GM18511 (cell line): ENCODE results near the gene SORBS2.
A peak's percentile ranks its signal among the peaks of the same experiment; 100 is the strongest.

Experiments
- ATAC-seq: cut with Tn5 transposase; IDR thresholded peaks from one replicate; pipeline ENCODE4 v1.9.1; 2021; ENCODE audit warnings: mild to moderate bottlenecking, moderate library complexity; ENCODE audit not compliant: unreplicated experiment

Gene SORBS2

GRCh38 chr4:185742766-185743165, 69.2 kb downstream of the SORBS2 start:
- ATAC-seq, result no peak

DNA sequence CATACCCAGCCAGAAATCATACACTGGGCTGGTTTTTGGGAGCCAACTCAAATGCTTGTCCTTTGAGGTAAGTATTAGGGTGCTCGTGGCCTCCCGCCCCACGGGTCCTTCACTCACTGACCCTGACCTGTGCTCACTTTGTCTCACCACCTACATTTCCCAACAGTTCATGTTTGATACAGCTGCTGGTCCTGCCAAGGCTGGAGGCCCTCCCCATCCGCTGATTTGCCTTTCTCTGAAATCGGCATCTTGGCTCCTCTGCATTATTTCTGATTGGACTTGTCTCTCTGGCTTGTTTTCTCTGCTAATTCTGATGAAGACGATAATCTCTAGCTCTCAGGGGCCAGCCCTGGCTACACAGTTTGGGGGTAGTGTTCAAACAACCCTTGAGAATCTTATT, 70.2 kb downstream of the SORBS2 start:
- ATAC-seq, result no peak

DNA sequence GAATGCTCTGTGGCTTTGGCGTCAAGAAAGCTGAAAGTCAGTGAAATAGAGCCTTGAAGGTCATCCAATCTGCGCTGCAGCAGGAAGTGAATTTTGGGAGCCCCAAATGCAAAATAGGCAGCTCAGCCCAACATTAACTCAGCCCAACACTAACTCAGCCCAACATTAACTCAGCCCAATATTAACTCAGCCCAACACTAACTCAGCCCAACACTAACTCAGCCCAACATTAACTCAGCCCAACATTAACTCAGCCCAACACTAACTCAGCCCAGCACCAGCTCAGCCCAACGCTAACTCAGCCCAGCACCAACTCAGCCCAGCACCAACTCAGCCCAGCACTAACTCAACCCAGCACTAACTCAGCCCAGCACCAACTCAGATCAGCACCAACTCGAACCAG, 71.5 kb downstream of the SORBS2 start:
- no peak for ATAC-seq

DNA sequence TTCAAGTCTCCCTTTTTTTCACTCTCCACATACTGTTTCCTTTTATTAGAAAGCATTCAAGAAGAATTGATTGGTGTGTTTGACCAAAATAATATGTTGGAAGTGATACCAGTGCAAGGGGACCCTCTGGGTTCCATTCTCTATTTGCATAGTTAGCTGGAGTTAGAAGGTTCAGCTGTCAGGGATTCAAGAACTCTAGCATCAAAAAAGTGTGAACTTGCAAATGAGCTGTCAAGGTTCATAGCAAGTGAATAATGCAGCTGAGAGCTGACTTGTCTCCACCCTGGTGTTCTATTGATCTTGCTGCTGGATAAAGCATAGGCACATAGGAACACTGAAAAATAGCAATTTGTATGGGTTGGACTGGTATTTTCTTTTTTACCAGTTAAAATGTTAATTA, 73.2 kb downstream of the SORBS2 start:
- ATAC-seq, result no peak

DNA sequence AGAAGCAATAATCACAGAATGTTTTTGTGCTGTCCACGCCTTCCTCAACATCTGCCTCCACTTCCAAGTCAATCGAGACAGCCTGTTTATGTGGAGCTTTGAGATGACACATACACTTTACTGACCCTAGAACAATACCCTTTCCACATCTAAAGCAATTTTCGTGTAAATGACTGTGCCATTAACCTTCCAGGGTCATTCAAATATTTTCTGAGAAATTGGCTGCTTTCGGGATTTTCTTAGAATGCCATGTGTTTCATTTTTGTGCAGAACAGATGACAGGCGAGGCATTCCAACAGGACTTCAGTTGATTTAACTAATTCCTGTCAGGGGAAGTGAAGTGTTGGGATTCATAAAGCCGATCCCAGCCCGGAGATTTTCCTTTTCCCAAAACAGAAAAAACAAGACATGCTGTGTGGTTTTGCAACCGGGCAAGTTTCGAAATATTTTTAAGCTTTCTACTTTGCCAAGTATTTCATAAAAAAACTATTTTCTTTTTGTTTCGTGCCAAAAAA, 73.9 kb downstream of the SORBS2 start:
- no peak for ATAC-seq

GRCh38 chr4:185737489-185738037, 74.4 kb downstream of the SORBS2 start:
- ATAC-seq, result no peak

DNA sequence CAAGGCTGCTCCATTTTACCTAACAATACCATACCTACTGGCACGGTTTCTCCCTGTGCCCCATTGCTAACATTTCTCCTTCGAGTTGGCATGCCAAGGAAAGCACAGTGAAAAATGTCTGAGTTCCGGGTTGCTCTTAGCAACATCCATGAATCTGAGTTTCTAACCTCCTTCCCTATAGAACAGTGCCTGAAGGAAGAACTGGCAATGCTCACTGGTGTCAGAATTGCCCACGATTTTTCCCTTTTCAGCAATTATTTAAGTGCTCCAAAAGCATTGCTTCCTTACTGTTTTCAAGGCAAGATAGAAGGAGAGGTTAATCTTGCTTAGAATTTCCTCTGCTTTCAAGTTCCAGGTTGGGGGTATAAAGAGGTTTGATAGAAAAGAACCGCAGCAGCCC, 75.1 kb downstream of the SORBS2 start:
- no peak for ATAC-seq

- no peak for ATAC-seq
Measured at GRCh38 chr4:185735866-185736400, 76.1 kb downstream of the SORBS2 start.

DNA sequence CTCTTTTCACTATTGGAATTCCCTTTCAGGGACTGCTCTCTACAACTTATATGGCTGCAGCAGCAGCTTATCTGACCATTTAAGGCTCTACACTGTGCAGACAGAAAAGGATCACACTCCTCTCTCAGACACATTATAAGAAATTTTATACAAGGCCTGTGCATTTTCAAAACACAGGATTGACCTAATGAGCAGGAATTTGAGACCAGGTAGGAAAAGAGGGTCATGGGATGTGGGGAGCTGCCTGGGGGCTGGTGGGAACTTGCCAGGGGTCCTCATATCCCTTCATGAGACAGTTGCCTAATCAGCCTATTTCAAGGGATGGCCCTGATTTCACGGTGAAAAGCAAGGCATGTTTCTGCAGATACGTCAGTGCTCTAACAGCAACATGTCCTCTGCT, 77.1 kb downstream of the SORBS2 start:
- no peak for ATAC-seq

DNA sequence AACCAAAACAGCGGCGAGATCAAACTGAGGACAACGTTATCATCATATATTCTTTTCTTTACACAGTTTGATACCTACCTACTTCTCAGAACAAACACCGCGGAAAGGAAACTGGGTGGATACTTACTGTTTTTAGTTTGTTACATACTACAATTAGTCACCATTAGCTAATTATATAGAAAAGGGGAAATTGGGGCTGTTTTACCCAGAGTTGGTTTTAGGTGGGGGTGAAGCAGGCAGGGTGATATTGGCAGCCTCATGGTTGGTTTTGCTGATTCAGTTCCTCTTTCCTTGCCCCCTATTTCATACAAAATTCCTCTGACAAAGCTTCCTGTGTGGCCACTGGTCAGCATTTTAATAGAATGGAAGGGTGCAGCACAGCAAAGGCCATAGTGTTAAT, 77.8 kb downstream of the SORBS2 start:
- ATAC-seq, result peak; percentile 59

DNA sequence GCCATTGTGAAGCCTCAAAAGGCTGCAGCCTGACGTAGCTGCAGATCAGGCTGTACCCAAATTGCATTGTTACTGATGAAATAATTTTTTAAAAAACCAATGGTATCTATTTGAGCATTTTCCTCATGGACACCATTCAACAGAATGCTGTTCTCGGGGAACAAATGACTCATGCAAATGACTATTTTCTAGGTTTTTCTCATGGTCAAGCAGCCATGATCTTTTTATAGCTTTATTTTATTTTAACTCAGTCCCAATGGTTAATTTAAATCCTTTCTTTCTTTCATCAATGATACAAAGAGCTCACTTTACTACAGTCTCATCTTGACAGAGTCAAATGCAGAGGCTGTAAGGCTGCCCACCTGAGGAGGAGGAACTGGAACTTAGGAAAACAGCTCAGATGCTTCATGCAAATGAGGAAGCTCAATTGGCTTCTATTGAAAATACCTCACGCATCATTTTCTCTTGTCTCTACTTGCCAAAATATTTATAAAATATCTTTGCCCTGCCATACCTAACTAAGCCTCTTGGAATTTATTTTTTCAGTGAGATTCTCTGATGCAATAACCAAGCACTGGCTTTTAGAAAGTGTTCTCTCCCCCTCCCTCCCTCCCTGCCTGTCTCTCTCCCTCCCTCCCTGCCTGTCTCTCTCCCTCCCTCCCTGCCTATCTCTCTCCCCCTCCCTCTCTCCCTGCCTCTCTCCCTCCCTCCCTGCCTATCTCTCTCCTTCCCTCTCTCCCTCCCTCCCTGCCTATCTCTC, 81.0 kb downstream of the SORBS2 start:
- peak; percentile 71 for ATAC-seq

GRCh38 chr4:185730387-185730786, 81.6 kb downstream of the SORBS2 start:
- ATAC-seq, result peak; percentile 38

GRCh38 chr4:185729391-185729804, 82.6 kb downstream of the SORBS2 start:
- ATAC-seq, result no peak

DNA sequence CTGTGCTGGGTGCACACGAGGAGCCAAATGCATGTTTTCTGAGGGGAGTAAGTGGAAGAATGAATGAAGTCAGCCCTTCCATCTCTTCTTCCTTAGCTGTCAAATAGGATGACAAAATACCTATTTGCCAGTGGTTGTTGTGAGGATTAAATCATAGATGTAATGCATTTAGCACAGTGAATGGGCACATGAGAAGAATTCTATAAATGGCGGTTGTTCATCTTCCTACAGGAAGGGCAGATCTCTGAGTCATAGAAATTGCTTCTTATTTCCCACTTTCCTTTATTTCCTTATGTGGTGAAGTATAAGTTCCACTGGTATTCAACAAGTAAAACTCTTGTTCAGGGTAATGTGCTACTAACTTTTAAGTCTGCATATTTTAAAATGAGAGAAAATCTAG, 83.1 kb downstream of the SORBS2 start:
- ATAC-seq, result no peak

DNA sequence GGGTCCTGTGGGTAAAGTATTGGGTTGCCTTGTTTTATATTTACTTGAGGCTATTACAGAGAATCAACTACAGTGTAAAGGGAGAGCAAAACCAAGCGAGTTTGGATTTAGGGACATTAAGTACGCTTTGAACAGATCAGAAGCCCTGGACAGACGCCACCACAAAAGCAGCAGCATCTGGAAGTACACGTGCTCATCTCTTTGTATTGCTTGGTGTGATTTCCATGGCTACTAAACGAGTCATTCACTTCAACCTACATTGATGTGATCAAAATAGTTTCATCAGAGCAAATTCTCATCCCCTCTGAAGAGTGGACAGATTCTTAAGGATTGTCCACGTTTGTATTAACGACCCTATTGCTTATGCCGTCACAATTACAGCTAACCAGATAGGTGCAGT, 85.1 kb downstream of the SORBS2 start:
- no peak for ATAC-seq

DNA sequence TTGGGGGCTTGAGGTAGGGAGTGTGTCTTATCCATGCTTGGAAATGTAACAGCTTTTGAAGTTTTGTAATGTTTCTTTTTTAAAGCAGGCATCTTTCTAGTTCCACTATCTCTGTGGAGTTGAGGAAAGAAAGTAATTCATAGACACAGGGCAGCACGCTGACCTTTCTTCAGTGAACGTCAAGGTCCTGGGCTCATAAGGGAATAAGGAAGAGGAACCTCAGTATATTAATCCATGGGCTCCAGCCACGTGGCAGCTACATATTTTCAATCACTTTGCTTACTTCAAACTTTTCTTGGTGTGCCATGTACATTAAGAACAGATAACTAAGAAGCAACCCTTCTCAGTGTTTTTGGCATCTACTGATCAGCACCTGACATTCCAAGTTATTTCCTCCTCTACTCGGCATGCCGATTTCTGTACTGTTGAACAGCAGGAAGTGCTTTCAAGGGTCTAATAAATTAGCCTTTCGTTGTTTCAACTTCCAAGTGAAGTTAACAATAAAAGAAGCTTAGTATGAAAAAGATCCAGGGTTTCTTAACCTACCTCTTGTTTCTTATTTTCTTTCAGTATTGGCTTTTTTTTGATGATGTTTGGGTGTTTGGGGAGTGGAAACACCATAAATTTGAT, 88.2 kb downstream of the SORBS2 start:
- ATAC-seq, result no peak

GRCh38 chr4:185722029-185722316, 90.0 kb downstream of the SORBS2 start:
- no peak for ATAC-seq

- no peak for ATAC-seq
Measured at GRCh38 chr4:185721190-185722028, 90.6 kb downstream of the SORBS2 start.

DNA sequence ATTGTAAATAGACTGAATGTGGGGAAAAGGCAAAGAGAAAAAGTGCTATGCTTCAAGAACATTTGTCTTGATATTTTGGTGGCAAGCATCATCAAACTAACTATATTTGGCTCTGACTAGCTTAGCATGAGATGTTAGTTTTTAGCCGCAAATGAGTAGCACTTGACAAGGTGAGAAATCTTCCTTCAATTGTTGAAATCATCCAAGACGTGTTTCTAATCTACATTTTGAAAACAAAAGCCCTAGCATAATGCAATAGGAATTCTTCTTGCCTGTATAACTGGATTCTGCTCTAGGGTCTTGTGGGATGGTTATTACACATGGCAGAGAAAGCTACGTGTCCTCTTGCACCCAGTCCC, 92.5 kb downstream of the SORBS2 start:
- no peak for ATAC-seq

GRCh38 chr4:185718578-185719499, 93.2 kb downstream of the SORBS2 start:
- peak; percentile 59 for ATAC-seq
